Stimulated activated CD4-positive, alpha-beta T cell treated with anti-CD3 and anti-CD28 coated beads, Interleukin-1b, Interleukin-23, amount 100 ng/mL, for 24 hours (primary cell): ENCODE measurements around the gene PARP2.
A peak's percentile ranks its signal among the peaks of the same experiment; 100 is the strongest.
"Not testable (repeated sequence)": the region's sequence is repeated elsewhere in the genome, so short reads cannot be mapped to it uniquely, and the experiment has no call there.

Source experiments
- DNase-seq, 4 experiments: peaks; one replicate each; pipeline ENCODE4 v3.0.0-alpha.2; 2020; ENCODE audit warnings: low read depth in 4 of 4, low spot score in 1 of 4

The PARP2 gene, protein sequence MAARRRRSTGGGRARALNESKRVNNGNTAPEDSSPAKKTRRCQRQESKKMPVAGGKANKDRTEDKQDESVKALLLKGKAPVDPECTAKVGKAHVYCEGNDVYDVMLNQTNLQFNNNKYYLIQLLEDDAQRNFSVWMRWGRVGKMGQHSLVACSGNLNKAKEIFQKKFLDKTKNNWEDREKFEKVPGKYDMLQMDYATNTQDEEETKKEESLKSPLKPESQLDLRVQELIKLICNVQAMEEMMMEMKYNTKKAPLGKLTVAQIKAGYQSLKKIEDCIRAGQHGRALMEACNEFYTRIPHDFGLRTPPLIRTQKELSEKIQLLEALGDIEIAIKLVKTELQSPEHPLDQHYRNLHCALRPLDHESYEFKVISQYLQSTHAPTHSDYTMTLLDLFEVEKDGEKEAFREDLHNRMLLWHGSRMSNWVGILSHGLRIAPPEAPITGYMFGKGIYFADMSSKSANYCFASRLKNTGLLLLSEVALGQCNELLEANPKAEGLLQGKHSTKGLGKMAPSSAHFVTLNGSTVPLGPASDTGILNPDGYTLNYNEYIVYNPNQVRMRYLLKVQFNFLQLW

DNA sequence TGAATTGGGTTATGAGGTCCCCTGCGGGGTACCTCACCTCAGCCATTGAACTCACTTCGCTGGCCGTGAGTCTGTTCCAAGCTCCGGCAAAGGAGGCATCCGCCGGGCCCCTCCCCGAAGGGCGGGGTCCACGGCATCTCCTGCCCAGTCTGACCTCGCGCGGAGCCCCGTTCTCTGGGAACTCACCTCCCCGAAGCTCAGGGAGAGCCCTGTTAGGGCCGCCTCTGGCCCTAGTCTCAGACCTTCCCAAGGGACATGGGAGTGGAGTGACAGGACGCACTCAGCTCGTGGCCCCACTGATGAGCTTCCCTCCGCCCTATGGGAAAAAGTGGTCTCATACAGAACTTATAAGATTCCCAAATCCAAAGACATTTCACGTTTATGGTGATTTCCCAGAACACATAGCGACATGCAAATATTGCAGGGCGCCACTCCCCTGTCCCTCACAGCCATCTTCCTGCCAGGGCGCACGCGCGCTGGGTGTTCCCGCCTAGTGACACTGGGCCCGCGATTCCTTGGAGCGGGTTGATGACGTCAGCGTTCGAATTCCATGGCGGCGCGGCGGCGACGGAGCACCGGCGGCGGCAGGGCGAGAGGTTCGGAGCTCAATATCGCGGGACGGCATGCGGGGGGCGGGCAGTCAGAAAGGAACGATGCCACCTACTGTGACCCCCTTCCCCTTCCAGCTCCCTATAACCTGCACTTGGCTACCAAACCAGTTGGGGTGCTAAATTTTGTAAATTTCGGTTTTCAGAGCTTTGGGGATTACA lies at the start of gene PARP2:
TSS of gene PARP2 (plus strand) at position 544 of the 770 bp plus-strand sequence. CDS start at position 551, 7 bp downstream.
- peak; percentile 72 to 93 (median 86) for DNase-seq

DNA sequence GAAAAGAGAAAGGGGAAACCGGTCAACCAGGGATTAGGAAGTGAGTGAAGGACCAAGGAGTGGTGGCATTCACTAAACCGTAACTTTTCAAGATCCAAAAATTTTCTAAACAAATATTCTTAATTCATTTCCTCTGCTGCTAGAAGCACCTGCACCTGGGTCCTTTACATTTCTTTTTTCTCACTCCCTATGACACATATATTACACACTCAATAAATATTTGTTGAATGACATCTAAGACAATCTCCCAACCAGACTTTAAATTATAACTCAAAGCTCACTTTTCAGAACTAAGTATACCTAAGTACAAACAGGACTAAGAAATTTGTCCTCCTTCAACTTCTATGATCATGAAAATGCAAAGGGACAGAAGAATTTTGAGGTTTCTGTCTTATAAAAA lies 48.8 kb upstream of the PARP2 start:
- no peak for DNase-seq

GRCh38 chr14:20295067-20295466 lies 48.4 kb upstream of the PARP2 start:
- no peak for DNase-seq

DNA sequence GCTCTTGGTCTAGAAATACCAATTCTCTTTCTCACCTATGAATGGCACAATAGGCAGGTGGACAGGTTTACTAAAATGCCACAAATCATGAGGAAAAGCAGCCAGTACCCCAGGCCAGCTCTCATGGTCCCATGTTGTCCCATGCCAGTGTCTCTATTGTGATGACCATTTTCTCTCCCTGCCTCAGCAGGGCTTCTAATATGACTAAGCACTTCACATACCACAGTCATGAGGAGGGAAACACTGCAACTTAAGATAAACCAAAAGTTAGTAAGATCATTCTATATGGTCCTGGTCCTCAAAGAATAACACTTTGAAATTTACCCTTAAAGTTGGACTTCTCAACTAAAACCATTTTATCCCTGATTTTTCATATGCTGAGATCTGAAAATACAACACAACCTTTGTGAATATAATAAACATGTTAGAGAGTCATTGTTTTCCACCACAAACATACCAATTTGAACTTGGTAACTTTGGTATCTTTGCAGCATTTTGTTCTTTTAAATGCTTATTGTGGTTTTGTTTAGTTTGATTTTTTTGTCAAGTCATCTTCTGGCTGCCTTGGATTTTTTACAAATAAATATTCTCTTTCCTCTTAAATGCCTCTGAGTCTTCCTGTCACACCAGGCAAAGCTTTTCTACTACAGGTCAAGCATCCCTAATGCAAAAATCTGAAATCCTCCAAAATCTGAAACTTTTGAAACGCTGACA lies 41.2 kb upstream of the PARP2 start:
- DNase-seq: no peak

DNA sequence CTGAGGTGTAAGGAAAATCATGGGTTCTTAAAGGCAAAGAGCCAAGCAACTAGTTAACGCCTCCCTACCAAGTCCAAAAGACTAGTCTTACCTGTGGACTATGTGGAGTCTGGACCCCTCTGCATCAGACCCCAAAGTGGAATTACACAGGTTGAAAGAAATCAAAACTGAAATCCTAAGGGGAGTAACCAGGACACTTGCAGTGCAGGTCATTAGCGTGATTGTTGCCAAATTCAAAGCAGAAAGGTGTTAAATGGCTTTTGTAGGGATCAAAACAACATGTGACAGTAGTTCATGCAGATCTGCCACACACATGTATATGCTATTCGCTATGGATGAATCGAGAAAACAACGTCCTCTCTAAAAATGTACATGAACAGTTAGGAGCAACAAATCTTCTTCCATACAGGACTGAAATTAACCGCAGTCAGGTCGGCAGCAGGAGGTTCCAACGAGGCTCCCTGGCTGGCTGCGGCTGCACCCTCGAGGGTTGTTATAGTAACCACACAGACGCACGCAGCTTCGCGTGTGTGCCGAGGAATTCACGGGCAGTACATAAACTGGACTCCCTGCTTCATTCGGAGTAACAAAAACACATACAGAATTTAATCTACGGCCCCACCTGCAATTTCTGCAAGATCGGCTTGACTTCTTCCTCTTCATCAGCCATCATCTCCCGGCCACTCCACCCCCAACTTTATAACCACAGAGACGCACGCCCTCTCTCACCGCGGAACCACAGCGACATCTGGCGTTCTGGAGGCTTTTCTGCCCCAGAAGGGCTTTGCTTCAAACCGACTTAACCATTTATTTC lies 38.0 kb upstream of the PARP2 start, which contains the start of gene TTC5:
TSS of gene TTC5 (minus strand) at position 687 of the 814 bp plus-strand sequence. CDS start at position 673, 14 bp downstream.
- peak; percentile 77 to 94 (median 85) for DNase-seq

- DNase-seq: no peak
Observed at GRCh38 chr14:20306079-20306423, 37.4 kb upstream of the PARP2 start.

- no peak for DNase-seq
Observed at GRCh38 chr14:20314026-20314425, 29.4 kb upstream of the PARP2 start.

DNA sequence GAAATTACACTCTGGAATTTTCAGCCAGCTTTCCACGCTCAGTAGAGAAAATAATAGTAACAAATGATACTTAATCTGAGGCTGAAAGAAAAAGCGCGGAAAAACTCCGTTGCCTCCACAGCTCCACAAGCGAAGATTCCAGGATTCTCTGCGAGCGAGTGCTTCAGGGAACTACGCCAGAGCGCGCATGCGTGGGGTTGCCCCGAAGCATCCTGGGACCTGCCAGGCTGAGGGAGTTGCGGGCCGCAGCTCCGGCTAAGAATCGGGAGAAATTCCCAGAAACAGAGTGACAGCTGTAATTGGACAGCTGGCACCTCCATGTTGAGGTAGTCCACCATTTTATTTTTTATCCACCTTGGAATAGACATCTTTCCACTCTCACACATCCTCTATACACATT lies 25.7 kb upstream of the PARP2 start:
- no peak for DNase-seq

GRCh38 chr14:20327005-20327869 lies 16.2 kb upstream of the PARP2 start:
- DNase-seq: no peak

GRCh38 chr14:20328705-20329104 lies 14.7 kb upstream of the PARP2 start:
- no peak for DNase-seq

DNA sequence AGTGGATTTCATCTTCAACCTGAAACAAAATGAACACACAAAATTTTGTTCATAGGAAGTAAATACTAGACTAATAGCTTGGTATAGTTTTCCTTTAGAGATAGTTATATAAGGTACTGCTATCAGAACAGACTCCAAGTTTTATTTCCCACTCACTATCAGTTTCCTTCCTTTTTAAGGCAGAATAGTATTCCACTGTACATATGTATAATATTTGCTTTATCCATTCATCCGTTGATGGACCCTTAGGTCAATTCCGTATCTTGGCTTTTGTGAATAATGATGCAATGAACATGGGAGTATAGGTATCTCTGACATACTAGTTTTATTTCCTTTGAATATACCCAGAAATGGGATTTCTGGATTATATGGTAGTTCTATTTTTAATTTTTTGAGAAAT lies 14.1 kb upstream of the PARP2 start:
- no peak for DNase-seq

GRCh38 chr14:20331053-20331613 lies 12.3 kb upstream of the PARP2 start:
- DNase-seq: no peak

DNA sequence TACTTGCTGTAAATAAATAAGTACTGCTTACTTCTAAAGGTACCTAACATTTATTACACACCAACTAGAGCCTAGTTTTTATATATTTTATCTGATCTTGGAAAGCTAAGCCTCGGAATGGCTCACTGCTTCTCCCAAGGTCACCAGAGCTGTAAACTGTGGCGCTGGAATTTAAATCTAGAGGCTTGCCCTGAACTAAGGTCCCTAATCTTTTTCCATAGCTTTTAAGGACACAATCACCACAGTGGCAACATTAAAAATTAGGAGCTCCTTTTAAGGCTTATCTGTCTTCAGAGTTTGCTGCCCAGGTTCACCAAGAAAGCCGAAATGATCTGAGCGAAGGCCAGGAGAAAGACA lies 11.0 kb upstream of the PARP2 start:
- DNase-seq: no peak

DNA sequence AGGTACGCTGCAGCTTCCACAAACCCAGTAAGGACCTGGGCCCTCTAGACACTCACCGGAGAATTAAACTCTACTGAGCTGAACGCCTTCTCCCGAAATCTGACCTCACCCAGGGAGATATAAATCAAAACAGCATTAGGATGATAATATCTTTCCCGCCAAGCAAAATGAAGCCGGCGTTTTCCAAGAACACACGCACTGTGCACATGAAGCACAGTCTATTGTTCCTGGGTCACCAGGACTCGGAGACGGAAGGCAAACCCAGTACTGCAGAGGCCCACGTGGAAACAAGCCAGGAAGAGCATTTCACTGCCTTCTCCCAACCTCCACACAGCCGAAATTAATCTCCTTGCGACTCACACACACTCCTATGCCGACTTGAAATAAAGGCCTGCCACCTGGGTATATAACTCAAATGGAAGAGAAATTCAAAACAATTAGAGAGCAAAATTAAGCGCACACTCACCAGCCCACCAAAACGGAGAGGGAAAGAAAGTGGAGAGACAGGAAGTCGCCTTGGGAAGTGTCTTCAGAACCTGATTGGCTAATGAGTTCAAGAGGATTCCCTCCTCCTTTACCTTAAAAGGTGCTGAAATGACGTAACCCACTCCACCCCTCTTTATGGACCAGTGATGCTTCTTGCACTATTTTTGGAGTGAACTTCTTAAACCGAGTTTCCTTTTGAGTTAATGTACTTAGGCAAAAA lies 10.5 kb upstream of the PARP2 start, which contains the start of gene CCNB1IP1:
TSS of gene CCNB1IP1 (minus strand) at position 492 of the 706 bp plus-strand sequence. CDS start 16,756 bp downstream, outside the sequence.
- DNase-seq: peak in 3 of 4 experiments; percentile 8 to 33 (median 21)

DNA sequence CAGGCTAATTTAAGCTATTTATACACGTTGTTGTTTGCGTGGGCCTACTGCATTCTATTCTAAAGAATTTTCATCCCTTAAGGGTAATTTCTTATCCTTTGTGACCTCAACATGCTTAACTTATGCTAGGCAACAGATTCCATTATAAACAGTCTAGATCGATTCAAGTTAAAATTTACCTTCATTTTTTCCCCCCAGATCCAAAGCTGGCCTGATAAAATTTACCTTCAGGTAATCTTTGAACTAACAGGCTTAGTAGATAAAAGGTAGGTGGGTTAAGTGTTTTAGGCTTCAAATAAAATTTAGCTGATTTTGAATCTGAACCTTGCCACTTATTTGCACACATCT lies 10.0 kb upstream of the PARP2 start:
- DNase-seq: no peak

GRCh38 chr14:20334017-20334416 lies 9.4 kb upstream of the PARP2 start:
- DNase-seq: no peak

- not testable (repeated sequence) for DNase-seq
Observed at GRCh38 chr14:20341032-20341431, 2.4 kb upstream of the PARP2 start.

GRCh38 chr14:20341646-20342045 lies 1.8 kb upstream of the PARP2 start:
- no peak for DNase-seq

DNA sequence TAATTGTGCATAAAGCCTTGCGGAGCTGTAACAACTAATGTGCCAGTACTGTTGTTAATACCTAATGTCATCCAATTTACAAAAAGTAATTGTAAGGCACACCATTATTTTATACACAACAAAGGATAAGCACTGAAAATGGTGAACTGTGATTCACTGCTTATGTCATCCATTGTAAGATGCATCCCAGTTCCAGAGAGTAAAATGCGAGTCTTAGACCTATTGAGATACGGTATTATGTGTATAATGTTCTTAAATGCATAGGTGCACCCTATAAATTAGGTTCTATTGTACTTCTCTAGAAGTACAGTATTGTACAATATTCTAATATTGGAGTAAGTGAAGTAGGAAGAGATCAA lies 406 bp downstream of the PARP2 start:
- DNase-seq: no peak
